Liver (tissue), 3 donors: Measurements from ENCODE around the gene ZMYM3.

Experiments used
- CTCF ChIP-seq: fragments of 150-350 bp; IDR thresholded peaks from 2 replicates; pipeline ENCODE4 v1.5.1; 2017; ENCODE audit warnings: improper control_type of control experiment, low read depth, low read length; ENCODE audit not compliant: missing input control
- JUND ChIP-seq, 2 donors: IDR thresholded peaks; 2 replicates each; pipeline ENCODE4 v1.6.1; 2016; ENCODE audit warnings: antibody characterized with exemption in 2 of 2
- donor health status: healthy.
- donor health status: healthy.

GRCh38 chrX:71227370-71228062 lies 26.4 kb downstream of the ZMYM3 start:
- peak; percentile 9 for TF ChIP-seq CTCF
- TF ChIP-seq JUND (IDR thresholded peaks at IDR 0.05) = no peak
